T-helper 9 cell (primary cell): ENCODE results near the gene NELL1.

ENCODE experiments used
- DNase-seq: peaks from one replicate; pipeline ENCODE4 v3.0.0-alpha.2; 2020

The NELL1 gene

DNA sequence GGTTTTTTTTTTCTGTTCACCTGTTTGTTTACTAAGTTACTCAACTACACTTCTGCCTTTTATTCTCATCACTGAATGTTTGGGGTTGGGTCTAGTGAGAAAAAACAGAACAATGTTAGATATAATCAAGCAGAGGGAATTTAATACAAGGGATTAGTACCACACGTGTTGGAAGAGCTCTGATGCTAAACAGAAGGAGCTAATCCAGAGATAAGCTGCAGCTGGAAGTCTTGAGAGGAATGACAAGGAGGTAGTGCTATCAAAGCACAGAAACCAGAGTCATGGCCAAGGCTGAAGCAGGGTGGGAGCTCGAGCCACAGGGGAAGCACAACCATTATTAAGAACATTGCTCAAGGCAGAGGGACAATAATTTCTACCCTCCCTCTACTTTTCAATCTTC, 919.4 kb downstream of the NELL1 start:
- DNase-seq: no peak

DNA sequence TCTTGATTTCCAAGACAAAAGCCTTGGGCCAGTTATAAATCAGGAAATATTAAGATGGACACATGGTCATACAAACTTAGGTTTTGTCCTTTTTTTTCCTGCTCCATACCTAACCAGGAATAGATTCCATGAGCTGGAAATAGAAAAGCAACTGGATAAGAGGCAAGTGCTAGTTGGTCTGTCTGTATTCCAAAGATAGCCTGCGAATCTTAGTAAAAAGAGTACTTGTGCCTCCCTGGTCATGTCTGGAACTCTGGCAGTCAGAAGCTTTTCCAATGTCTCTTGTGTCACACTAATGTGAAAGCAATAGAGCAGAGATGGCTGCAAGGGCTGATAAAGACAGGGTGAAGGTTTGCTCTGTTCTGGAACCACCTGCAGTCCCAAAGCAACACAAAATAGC, 933.3 kb downstream of the NELL1 start:
- DNase-seq: no peak

DNA sequence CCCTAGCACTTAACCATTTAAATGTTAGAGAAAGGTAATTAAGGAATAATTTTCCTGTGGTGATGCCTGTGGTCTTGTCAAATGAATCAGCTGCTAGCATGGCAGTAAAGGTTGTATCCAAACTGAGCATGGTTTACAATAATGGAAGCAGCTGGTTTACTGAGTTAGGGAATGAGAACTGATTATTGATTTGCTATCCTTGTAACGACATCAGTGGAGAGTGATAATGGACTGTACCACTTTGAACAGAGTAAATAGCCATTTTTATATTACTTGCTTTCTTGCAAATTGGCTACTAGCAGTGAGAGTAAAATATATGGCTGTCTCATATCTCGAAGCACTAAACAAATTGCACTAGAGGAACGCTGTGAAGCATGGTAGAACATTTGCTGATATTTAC, 934.5 kb downstream of the NELL1 start:
- DNase-seq: no peak

DNA sequence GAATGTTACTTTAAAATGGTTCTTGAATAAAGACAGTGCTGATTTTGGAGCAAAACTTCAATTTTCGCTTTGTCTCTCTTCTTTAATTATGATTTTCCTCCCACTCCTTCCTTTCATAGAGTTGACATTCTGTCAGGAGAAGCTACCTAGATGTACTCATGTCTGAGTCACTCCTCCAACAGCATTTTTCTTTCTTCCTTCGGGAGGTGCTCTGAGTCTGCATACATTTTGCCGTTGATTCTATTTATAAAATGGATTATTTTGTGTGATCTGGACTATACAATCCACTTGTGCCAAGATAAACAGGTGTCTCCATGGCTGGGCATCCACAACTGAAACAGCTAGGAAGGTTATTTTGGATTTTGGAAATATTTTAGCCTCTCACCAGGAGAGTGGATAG, 935.2 kb downstream of the NELL1 start:
- DNase-seq: no peak

DNA sequence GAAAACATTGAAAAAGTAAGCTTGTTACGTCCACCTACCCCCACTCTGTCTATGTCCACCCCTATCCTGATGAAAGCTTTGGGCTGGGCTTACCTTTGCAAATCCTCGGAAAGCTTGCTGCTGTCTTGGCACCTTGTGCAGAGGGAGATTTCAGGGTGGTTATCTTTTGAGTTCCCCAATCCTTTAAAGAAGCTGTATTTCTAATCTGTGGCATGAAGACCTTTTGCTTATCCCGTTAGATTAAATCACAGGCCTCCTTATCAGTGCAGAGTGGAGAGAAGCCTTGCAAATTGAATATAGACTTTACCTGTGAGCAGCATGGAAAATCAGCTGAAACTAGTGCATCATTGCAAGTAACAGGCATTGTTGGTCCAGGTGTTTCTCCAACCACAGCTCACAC, 942.9 kb downstream of the NELL1 start:
- no peak for DNase-seq

DNA sequence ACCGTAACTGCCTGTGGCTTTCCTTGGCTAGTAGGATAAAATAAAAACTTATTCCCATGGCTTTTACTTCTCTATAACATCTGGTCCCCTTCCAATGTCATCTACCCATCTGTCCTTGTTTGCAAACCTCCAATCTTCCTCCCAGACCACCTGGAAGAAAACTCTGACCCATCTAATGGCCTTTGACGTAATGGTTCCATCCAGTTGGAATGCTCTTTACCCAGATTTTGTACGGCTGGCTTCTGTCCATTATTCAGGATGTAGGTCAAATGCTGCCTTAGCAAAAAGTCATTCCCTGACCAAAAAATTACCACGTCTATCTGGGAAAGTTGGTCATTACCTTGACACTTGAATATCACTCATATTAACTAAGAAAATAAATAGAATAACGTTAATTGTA, 945.6 kb downstream of the NELL1 start:
- DNase-seq: no peak

DNA sequence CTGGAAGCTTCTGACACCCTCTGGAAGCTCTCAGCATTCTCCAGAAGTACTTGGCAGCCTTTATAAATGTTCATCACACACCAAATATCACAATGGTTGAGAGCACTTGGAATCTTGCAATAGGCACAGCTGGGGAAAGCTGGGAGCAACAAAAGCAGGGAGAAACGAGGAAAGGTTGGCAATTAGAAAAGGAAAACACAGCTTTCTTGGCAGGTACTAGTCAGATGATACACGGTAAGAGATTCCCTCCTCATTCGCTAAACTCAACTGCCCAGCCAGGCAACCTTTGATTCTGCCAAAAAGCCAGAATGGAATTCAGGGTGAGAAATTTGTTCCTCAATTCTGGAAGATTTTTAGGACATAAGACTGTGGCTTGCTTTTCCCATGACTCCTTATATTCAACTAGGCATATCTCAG, 946.6 kb downstream of the NELL1 start:
- no peak for DNase-seq

DNA sequence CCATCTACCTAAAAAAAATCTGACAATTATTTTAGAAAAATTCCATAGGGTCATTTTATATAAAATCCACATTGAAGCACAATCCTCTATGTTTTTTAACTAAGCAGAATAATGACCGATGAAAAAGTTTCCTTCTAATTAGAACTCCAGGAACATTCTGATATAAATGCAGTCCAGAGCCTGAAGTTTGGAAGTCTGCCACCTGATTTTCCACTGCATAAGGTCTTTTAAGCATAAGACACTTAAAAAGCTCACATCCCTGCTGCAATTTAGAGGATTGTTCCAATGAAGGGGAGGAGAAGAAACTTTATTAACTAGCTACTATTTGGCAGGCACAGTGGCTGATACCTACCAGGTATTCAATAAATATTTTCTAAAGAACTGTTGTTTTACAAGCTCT, 953.2 kb downstream of the NELL1 start:
- no peak for DNase-seq

DNA sequence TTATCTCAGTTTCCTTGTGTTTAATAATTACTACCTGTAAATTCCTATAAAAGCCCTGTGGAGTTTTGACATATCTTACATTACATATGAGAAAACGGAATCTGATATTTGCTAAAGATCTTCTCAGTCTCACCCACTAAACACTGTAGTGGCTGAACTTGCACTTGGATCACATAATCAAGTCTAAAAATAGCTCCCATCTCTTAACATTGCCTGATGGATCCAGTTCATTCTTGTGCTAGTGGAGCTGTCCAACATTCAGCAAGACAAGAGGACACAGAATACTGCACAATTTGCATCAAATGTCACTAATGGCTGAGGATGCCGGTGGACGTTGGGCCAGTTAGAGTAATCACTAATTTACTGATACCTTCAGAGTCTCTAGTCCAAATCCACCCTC, 953.6 kb downstream of the NELL1 start:
- DNase-seq: no peak
